ENCODE measurements around the gene POLR2L. TPM values are rescaled to one million over a fixed set of nuclear protein-coding genes. Genes with fewer than 3 reads are reported as not detected.

Gene POLR2L
- total RNA-seq, 6 experiments from 2014 or later, result 439 to 504 (median 478) TPM

DNA sequence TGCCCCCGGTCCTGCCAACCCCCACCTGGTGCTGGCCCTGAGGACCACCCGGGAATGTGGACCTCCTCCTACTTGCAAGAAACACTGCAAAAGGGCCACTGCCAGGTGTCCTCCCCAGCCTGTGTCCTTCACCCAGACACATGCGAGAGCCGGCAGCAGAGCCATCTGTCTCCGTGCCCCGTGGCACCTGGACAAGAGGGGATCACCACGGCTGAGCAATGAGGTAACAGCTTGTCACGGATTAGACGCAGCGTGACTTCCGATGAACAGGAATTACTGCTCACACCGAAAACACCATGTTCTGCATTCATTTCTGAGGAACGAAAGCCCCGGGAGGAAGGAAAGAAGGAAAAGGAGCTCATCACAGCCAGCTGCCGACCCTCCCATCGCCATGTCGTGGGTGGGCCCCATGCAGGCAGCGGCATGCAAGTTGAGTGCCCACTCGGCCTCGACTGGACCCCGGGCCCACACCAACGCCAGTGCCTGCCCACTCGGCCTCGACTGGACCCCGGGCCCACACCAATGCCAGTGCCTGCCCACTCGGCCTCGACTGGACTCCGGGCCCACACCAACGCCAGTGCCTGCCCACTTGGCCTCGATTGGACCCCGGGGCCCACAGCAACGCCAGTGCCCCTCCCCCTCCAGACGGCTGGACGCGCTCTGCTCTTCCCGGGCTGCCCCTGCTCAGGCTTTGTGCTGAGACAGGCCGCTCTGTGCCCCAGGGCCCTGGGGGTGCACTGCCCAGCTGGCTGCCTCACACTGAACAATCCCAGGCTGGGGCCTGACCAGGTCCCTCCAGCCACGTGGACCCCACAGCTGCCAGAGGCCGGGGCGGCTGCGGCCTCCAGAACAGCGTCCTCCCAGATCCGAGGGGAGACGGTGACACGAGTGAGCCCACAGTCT lies 46.2 kb upstream of the POLR2L start:
- Mint-ChIP-seq H3K9me3 (no peaks in the 10 kb centered on the region), H3K27me3 (ENCODE audit: insufficient read depth) (peaks cover 2% of the 10 kb centered on the region), H3K4me1 (ENCODE audit: low read depth) (no peaks in the 10 kb centered on the region), H3K27ac (no peak overlapping the region), H3K4me3 (no peak overlapping the region), H3K36me3 (ENCODE audit: low read depth) (peaks cover 15% of the 10 kb centered on the region)
- no peak for DNase-seq
- TF ChIP-seq CTCF (IDR thresholded peaks at IDR 0.05), result no peak

DNA sequence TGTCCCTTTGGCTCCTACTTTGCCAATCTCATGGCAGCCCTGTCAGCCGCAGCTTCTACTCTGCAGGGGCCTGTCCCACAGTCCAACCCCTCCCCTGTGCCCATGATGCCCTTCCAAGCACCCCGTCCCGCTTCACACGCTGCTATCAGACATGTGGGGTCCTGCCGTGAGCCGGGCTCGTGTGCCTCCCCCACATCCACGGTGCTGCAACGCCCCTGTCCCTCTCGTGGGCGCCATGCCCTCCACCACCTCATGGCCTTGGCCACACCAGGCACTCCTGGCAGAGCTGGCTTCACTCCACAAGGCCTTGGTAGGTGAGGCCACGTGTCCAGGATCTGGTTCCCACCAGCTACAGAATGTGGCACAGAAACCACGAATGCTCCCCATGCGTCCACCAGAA lies 45.3 kb upstream of the POLR2L start:
- Mint-ChIP-seq H3K4me3 (no peak overlapping the region), H3K27ac (no peak overlapping the region), H3K9me3 (no peaks in the 10 kb centered on the region), H3K4me1 (ENCODE audit: low read depth) (no peaks in the 10 kb centered on the region), H3K36me3 (ENCODE audit: low read depth) (peaks cover 15% of the 10 kb centered on the region), H3K27me3 (ENCODE audit: insufficient read depth) (peaks cover 2% of the 10 kb centered on the region)
- no peak for TF ChIP-seq CTCF (IDR thresholded peaks at IDR 0.05)
- DNase-seq, result no peak

- no peaks in the 10 kb centered on the region for H3K4me1 Mint-ChIP-seq (ENCODE audit: low read depth)
- no peak overlapping the region for H3K27ac Mint-ChIP-seq
- H3K4me3 Mint-ChIP-seq, result no peak overlapping the region
- H3K9me3 Mint-ChIP-seq, result no peaks in the 10 kb centered on the region
- no peak for TF ChIP-seq CTCF (IDR thresholded peaks at IDR 0.05)
- peaks cover 2% of the 10 kb centered on the region for H3K27me3 Mint-ChIP-seq (ENCODE audit: insufficient read depth)
- DNase-seq, result no peak
- peaks cover 22% of the 10 kb centered on the region for H3K36me3 Mint-ChIP-seq (ENCODE audit: low read depth)
These were observed 44.2 kb upstream of the POLR2L start for GRCh38 chr11:886568-886967.

- TF ChIP-seq CTCF (IDR thresholded peaks at IDR 0.05), result no peak
- H3K4me1 Mint-ChIP-seq (ENCODE audit: low read depth), result no peaks in the 10 kb centered on the region
- no peak overlapping the region for H3K4me3 Mint-ChIP-seq
- no peaks in the 10 kb centered on the region for H3K9me3 Mint-ChIP-seq
- no peak overlapping the region for H3K27ac Mint-ChIP-seq
- no peaks in the 10 kb centered on the region; the same call in none of the 2 replicates for H3K27me3 Mint-ChIP-seq (ENCODE audit: insufficient read depth)
- H3K36me3 Mint-ChIP-seq (ENCODE audit: low read depth), result peaks cover 27% of the 10 kb centered on the region
- no peak for DNase-seq
These were observed 42.3 kb upstream of the POLR2L start for GRCh38 chr11:884578-885070.

GRCh38 chr11:883527-883926 lies 41.2 kb upstream of the POLR2L start:
- Mint-ChIP-seq H3K27me3 (ENCODE audit: insufficient read depth) (no peaks in the 10 kb centered on the region; the same call in 1 of the 2 replicates), H3K9me3 (no peaks in the 10 kb centered on the region), H3K4me3 (no peak overlapping the region), H3K27ac (no peak overlapping the region), H3K4me1 (ENCODE audit: low read depth) (no peaks in the 10 kb centered on the region), H3K36me3 (ENCODE audit: low read depth) (peaks cover 27% of the 10 kb centered on the region)
- no peak for DNase-seq
- no peak for TF ChIP-seq CTCF (IDR thresholded peaks at IDR 0.05)

All from HFFc6 (cell line).